Posterior vena cava (tissue), 2 donors: ENCODE results near the gene DNAL4. TPM values are rescaled to one million over a fixed set of nuclear protein-coding genes. Genes with fewer than 3 reads are reported as not detected.

Source experiments
- DNase-seq: peaks from one replicate; pipeline ENCODE4 v3.0.0-alpha.2; 2020; ENCODE audit warnings: low spot score
- intact Hi-C, 2 donors: fragments of 100-400 bp; cut with DNase I; formaldehyde crosslinking; loops; one replicate each; pipeline versions ENCODE4 v1.14.1 to v1.14.2; 2022 to 2023
- total RNA-seq, 2 donors: library from RNA; stranded (reverse); fragmentation: NEBNext Ultra II Directional; extraction: Animal tissue kit (Norgen Biotek cat#: 25700); gene quantifications; one replicate each; pipeline ENCODE4 v1.2.1, GENCODE V29; 2021
- donor health status: DM: yes; HTN: yes; CAD: no.
- donor health status: DM: yes; HTN: yes; CAD: no.

Gene DNAL4
- total RNA-seq, 2 donors from 2014 or later, result 5.9 to 8.3 TPM

- intact Hi-C loops, result no loop called here
- DNase-seq, result no peak
These were observed 42.9 kb downstream of the DNAL4 start for GRCh38 chr22:38751066-38751421.

GRCh38 chr22:38750638-38751037 is 43.3 kb downstream of the DNAL4 start:
- intact Hi-C loops, result no loop called here

DNA sequence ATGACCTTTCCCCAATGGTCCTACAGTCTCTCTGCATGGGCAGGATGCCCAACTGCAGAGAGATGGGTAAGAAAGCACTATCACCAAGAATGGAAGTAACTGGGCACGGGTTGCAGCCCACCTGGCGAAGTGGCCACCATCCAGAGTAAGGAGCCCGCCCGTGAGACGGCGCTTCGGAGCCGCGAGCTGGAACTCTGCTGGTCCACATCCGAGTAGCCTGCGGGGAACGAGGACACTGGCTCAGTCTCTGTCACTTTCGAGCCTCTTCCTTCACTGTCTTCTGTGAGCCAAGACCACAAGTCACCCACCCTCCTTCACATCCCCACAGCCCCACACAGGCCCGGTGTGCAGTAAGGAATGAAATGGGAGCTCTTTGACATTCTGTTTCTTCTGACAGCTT is 43.8 kb downstream of the DNAL4 start:
- DNase-seq, result no peak
- intact Hi-C loops, result no loop called here

More at GRCh38 chr22:38750638-38751037, 43.3 kb downstream of the DNAL4 start:
- no peak for DNase-seq

DNA sequence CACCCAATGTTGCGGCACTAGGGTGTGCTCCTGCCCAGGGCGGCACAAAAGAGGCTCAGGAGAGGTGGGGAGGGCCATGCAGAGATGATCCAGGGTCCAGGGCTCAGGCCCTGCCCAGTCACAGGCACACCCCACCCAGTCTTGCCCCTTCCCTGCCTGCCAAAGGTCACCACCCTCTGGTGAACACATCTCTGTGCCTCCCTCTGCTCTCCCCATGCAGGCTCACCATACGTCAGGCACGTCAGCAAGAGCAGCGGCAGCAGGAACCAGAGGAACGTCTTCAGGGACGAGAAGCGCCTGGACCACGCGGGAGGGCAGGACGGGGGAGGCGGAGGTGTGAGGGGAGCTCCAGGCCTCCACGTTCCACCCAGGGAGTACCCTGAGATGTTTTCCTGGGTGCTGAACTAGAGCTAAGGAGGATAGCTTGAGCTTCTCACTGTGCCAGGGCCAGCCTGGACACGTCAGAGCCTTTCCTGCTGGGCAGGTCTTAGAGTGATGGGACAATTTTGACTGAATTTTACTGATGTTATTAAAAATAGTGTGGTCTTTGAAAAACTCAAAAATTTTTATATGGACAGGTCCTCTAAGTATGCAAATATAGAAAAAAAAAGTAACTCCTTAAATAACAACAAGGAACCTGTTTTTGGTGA is 45.3 kb downstream of the DNAL4 start:
- no peak for DNase-seq
- intact Hi-C loops, result loop anchor here in 1 of 2 donors (1.0 kb wide), 1 partner anchor 31 kb away; no protein-coding TSS in a partner anchor

DNA sequence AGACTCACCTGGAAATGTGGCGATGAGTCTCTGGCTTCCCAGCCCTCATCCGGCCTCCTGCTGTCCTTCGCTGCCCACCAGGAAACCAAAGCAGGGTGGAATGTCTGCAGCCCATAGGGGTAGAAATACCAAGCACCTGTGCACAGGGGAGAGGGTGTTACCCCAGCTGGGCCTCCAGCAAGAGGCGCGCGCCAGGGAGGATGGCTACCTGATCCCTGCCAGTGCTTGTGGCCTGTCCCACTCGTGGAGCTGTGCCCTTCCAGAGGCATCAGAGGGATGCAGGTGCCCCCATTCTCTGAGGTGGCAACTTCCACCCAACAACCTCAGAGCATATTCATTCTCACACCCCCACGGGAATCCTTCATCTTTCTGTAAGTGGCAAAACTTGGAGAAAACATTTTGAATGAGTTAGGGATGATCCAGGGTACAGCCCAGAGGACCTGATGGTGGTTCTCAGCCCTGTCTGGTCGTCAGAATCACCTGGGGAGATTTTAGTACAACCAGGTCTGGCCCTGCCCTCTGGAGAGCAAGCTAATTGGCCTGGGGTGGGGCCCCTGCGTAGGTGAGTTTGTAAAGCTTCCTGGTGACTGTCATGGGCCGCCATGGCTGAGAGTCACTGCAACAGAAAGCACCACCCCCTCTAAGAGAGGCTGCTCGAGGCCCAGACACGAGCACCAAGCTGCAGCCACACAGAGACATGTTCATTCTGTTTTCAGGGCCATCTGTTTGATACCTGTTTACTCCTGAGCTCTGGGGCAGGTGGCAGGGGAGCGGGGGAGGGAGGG is 48.1 kb downstream of the DNAL4 start:
- no peak for DNase-seq
- intact Hi-C loops, result no loop called here

GRCh38 chr22:38744981-38745380 is 49.0 kb downstream of the DNAL4 start:
- DNase-seq, result no peak
- intact Hi-C loops, result no loop called here

GRCh38 chr22:38742176-38742942 is 51.6 kb downstream of the DNAL4 start:
- intact Hi-C loops, result no loop called here
- no peak for DNase-seq

GRCh38 chr22:38741576-38741975 is 52.4 kb downstream of the DNAL4 start:
- intact Hi-C loops, result no loop called here
- DNase-seq, result no peak

GRCh38 chr22:38741166-38741565 is 52.8 kb downstream of the DNAL4 start:
- intact Hi-C loops, result no loop called here
- no peak for DNase-seq

DNA sequence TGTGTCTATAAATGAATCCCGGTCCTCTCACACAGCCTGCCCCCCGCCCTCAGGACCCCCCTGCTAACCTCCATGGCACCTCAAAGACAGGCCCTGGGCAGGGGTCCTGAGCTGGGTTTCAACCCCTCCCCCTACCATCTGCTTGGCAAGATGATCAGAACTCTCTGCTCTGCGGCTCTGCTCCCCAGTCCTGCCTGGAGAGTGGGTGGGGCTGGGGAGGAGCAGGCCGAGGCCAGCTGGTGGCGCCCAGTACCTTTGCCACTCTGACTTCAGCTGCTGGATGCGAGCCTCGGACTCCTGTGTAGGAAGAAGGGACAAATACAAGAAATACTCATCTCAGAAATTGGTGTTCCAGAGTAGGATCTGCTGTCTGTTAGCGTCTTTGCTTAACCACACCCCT is 53.2 kb downstream of the DNAL4 start:
- DNase-seq, result no peak
- intact Hi-C loops, result no loop called here

GRCh38 chr22:38740116-38740723 is 53.7 kb downstream of the DNAL4 start:
- DNase-seq, result no peak
- intact Hi-C loops, result no loop called here

- DNase-seq, result no peak
- intact Hi-C loops, result no loop called here
These were observed 54.5 kb downstream of the DNAL4 start for GRCh38 chr22:38739300-38740055.

DNA sequence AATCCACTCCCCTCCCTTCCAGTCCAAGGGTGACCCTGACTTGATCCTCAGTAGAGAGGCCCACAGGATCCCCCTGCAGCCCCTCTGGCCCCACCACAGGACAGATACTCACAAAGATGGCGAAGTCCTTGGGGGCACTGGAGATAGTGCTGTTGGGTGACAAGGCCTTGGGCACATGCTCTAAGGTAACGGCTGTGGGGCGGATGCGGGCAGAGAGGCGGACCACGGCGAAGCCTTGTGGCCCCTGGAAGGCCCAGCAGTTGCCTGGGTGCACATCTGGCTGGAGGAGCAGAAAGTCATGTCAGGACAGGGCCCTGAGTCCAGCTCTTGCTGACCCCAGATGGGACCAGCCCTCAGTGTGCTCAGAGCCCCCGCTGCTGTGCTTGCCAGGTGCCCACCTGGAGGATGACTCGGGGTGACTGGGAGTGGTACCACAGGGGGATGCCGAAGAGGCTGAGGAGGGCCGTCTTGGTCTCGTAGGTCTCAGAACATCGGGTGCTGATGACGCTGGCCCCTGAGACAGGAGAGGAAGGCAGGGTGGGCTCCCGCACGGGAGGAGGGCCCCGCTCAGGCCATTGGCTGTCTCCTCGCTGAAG is 55.4 kb downstream of the DNAL4 start:
- DNase-seq, result no peak
- intact Hi-C loops, result no loop called here

GRCh38 chr22:38737302-38738060 is 56.5 kb downstream of the DNAL4 start:
- intact Hi-C loops, result no loop called here
- no peak for DNase-seq

- no peak for DNase-seq
- intact Hi-C loops, result no loop called here
These were observed 57.7 kb downstream of the DNAL4 start for GRCh38 chr22:38736257-38736570.

GRCh38 chr22:38735465-38736256 is 58.3 kb downstream of the DNAL4 start:
- no peak for DNase-seq
- intact Hi-C loops, result no loop called here

- no peak for DNase-seq
These were observed 58.8 kb downstream of the DNAL4 start for GRCh38 chr22:38735126-38735464.

More at GRCh38 chr22:38735126-38735464, 58.8 kb downstream of the DNAL4 start:
- intact Hi-C loops, result no loop called here
